ENCODE data around the gene ANKRD55.
A peak's percentile ranks its signal among the peaks of the same experiment; 100 is the strongest.

The ANKRD55 gene

GRCh38 chr5:56070851-56071465 lies 162.2 kb downstream of the ANKRD55 start:
- H3K36me3 ChIP-seq (ENCODE audit: control insufficient read depth in 1 of 2, insufficient read depth in 2 of 2, low read length in 2 of 2), result no peaks in the 10 kb centered on the region
- peaks cover 8 to 9% of the 10 kb centered on the region in 2 donors for H3K4me1 ChIP-seq (ENCODE audit: control insufficient read depth in 1 of 2, insufficient read depth in 2 of 2, low read length in 2 of 2)

GRCh38 chr5:56069652-56070226 lies 163.4 kb downstream of the ANKRD55 start:
- Histone ChIP-seq H3K4me3 (ENCODE audit: low read depth in 1 of 2, low read length in 2 of 2) (no peak overlapping the region), H3K27me3 (ENCODE audit: low read depth, low read length) (no peaks in the 10 kb centered on the region), H3K36me3 (ENCODE audit: control insufficient read depth in 1 of 2, insufficient read depth in 2 of 2, low read length in 2 of 2) (no peaks in the 10 kb centered on the region), H3K27ac (ENCODE audit: low read length) (no peak overlapping the region), H3K4me1 (ENCODE audit: control insufficient read depth in 1 of 2, insufficient read depth in 2 of 2, low read length in 2 of 2) (peaks cover 6 to 8% of the 10 kb centered on the region in 2 donors), H3K9me3 (ENCODE audit: control insufficient read depth in 1 of 2, low read length in 2 of 2) (no peaks in the 10 kb centered on the region)

More at GRCh38 chr5:56070851-56071465, 162.2 kb downstream of the ANKRD55 start:
- Histone ChIP-seq H3K27ac (ENCODE audit: low read length) (peak overlapping the region; percentile 68), H3K27me3 (ENCODE audit: low read depth, low read length) (no peaks in the 10 kb centered on the region), H3K4me3 (ENCODE audit: low read depth in 1 of 2, low read length in 2 of 2) (no peak overlapping the region), H3K9me3 (ENCODE audit: control insufficient read depth in 1 of 2, low read length in 2 of 2) (no peaks in the 10 kb centered on the region)

- Histone ChIP-seq H3K9me3 (ENCODE audit: control insufficient read depth in 1 of 2, low read length in 2 of 2) (no peaks in the 10 kb centered on the region), H3K4me3 (ENCODE audit: low read depth in 1 of 2, low read length in 2 of 2) (no peak overlapping the region), H3K27ac (ENCODE audit: low read length) (no peak overlapping the region), H3K27me3 (ENCODE audit: low read depth, low read length) (no peaks in the 10 kb centered on the region), H3K4me1 (ENCODE audit: control insufficient read depth in 1 of 2, insufficient read depth in 2 of 2, low read length in 2 of 2) (peaks cover 6 to 8% of the 10 kb centered on the region in 2 donors), H3K36me3 (ENCODE audit: control insufficient read depth in 1 of 2, insufficient read depth in 2 of 2, low read length in 2 of 2) (no peaks in the 10 kb centered on the region)
Measured at GRCh38 chr5:56066931-56067450, 166.1 kb downstream of the ANKRD55 start.

GRCh38 chr5:56064984-56065383 lies 168.1 kb downstream of the ANKRD55 start:
- Histone ChIP-seq H3K4me1 (ENCODE audit: control insufficient read depth in 1 of 2, insufficient read depth in 2 of 2, low read length in 2 of 2) (peaks cover 0 to 2% of the 10 kb centered on the region in 2 donors), H3K27me3 (ENCODE audit: low read depth, low read length) (no peaks in the 10 kb centered on the region), H3K4me3 (ENCODE audit: low read depth in 1 of 2, low read length in 2 of 2) (no peak overlapping the region), H3K9me3 (ENCODE audit: control insufficient read depth in 1 of 2, low read length in 2 of 2) (no peaks in the 10 kb centered on the region), H3K36me3 (ENCODE audit: control insufficient read depth in 1 of 2, insufficient read depth in 2 of 2, low read length in 2 of 2) (no peaks in the 10 kb centered on the region), H3K27ac (ENCODE audit: low read length) (no peak overlapping the region)

GRCh38 chr5:56060276-56061110 lies 172.6 kb downstream of the ANKRD55 start:
- H3K36me3 ChIP-seq (ENCODE audit: control insufficient read depth in 1 of 2, insufficient read depth in 2 of 2, low read length in 2 of 2), result no peaks in the 10 kb centered on the region
- H3K9me3 ChIP-seq (ENCODE audit: control insufficient read depth in 1 of 2, low read length in 2 of 2), result no peaks in the 10 kb centered on the region
- H3K27me3 ChIP-seq (ENCODE audit: low read depth, low read length), result no peaks in the 10 kb centered on the region
- peaks cover 4 to 7% of the 10 kb centered on the region in 2 donors for H3K4me1 ChIP-seq (ENCODE audit: control insufficient read depth in 1 of 2, insufficient read depth in 2 of 2, low read length in 2 of 2)
- H3K27ac ChIP-seq (ENCODE audit: low read length), result no peak overlapping the region
- H3K4me3 ChIP-seq (ENCODE audit: low read depth in 1 of 2, low read length in 2 of 2), result no peak overlapping the region

GRCh38 chr5:56059854-56060253 lies 173.3 kb downstream of the ANKRD55 start:
- H3K36me3 ChIP-seq (ENCODE audit: control insufficient read depth in 1 of 2, insufficient read depth in 2 of 2, low read length in 2 of 2), result no peaks in the 10 kb centered on the region
- H3K27me3 ChIP-seq (ENCODE audit: low read depth, low read length), result no peaks in the 10 kb centered on the region
- H3K27ac ChIP-seq (ENCODE audit: low read length), result no peak overlapping the region

GRCh38 chr5:56056875-56057274 lies 176.3 kb downstream of the ANKRD55 start:
- no peaks in the 10 kb centered on the region for H3K36me3 ChIP-seq (ENCODE audit: control insufficient read depth in 1 of 2, insufficient read depth in 2 of 2, low read length in 2 of 2)
- peaks cover 4 to 7% of the 10 kb centered on the region in 2 donors for H3K4me1 ChIP-seq (ENCODE audit: control insufficient read depth in 1 of 2, insufficient read depth in 2 of 2, low read length in 2 of 2)
- no peaks in the 10 kb centered on the region for H3K27me3 ChIP-seq (ENCODE audit: low read depth, low read length)
- H3K9me3 ChIP-seq (ENCODE audit: control insufficient read depth in 1 of 2, low read length in 2 of 2), result peaks cover 0 to 2% of the 10 kb centered on the region in 2 donors
- no peak overlapping the region for H3K27ac ChIP-seq (ENCODE audit: low read length)
- H3K4me3 ChIP-seq (ENCODE audit: low read depth in 1 of 2, low read length in 2 of 2), result no peak overlapping the region

More at GRCh38 chr5:56059854-56060253, 173.3 kb downstream of the ANKRD55 start:
- no peaks in the 10 kb centered on the region for H3K9me3 ChIP-seq (ENCODE audit: control insufficient read depth in 1 of 2, low read length in 2 of 2)
- H3K4me1 ChIP-seq (ENCODE audit: control insufficient read depth in 1 of 2, insufficient read depth in 2 of 2, low read length in 2 of 2), result peaks cover 4 to 7% of the 10 kb centered on the region in 2 donors
- no peak overlapping the region for H3K4me3 ChIP-seq (ENCODE audit: low read depth in 1 of 2, low read length in 2 of 2)

- Histone ChIP-seq H3K36me3 (ENCODE audit: control insufficient read depth in 1 of 2, insufficient read depth in 2 of 2, low read length in 2 of 2) (no peaks in the 10 kb centered on the region), H3K4me3 (ENCODE audit: low read depth in 1 of 2, low read length in 2 of 2) (no peak overlapping the region), H3K4me1 (ENCODE audit: control insufficient read depth in 1 of 2, insufficient read depth in 2 of 2, low read length in 2 of 2) (peaks cover 4 to 7% of the 10 kb centered on the region in 2 donors), H3K27me3 (ENCODE audit: low read depth, low read length) (no peaks in the 10 kb centered on the region), H3K27ac (ENCODE audit: low read length) (no peak overlapping the region), H3K9me3 (ENCODE audit: control insufficient read depth in 1 of 2, low read length in 2 of 2) (peaks cover 0 to 2% of the 10 kb centered on the region in 2 donors)
Measured at GRCh38 chr5:56055859-56056258, 177.3 kb downstream of the ANKRD55 start.

- peaks cover 0 to 2% of the 10 kb centered on the region in 2 donors for H3K9me3 ChIP-seq (ENCODE audit: control insufficient read depth in 1 of 2, low read length in 2 of 2)
- H3K36me3 ChIP-seq (ENCODE audit: control insufficient read depth in 1 of 2, insufficient read depth in 2 of 2, low read length in 2 of 2), result no peaks in the 10 kb centered on the region
- H3K4me3 ChIP-seq (ENCODE audit: low read depth in 1 of 2, low read length in 2 of 2), result no peak overlapping the region
- peaks cover 4 to 12% of the 10 kb centered on the region in 2 donors for H3K4me1 ChIP-seq (ENCODE audit: control insufficient read depth in 1 of 2, insufficient read depth in 2 of 2, low read length in 2 of 2)
- H3K27ac ChIP-seq (ENCODE audit: low read length), result no peak overlapping the region
- no peaks in the 10 kb centered on the region for H3K27me3 ChIP-seq (ENCODE audit: low read depth, low read length)
Measured at GRCh38 chr5:56055287-56055686, 177.8 kb downstream of the ANKRD55 start.

GRCh38 chr5:56054666-56055065 lies 178.5 kb downstream of the ANKRD55 start:
- Histone ChIP-seq H3K27ac (ENCODE audit: low read length) (no peak overlapping the region), H3K27me3 (ENCODE audit: low read depth, low read length) (no peaks in the 10 kb centered on the region), H3K36me3 (ENCODE audit: control insufficient read depth in 1 of 2, insufficient read depth in 2 of 2, low read length in 2 of 2) (no peaks in the 10 kb centered on the region), H3K4me3 (ENCODE audit: low read depth in 1 of 2, low read length in 2 of 2) (no peak overlapping the region), H3K4me1 (ENCODE audit: control insufficient read depth in 1 of 2, insufficient read depth in 2 of 2, low read length in 2 of 2) (peaks cover 4 to 18% of the 10 kb centered on the region in 2 donors), H3K9me3 (ENCODE audit: control insufficient read depth in 1 of 2, low read length in 2 of 2) (peaks cover 0 to 2% of the 10 kb centered on the region in 2 donors)

GRCh38 chr5:56053363-56053762 lies 179.8 kb downstream of the ANKRD55 start:
- H3K9me3 ChIP-seq (ENCODE audit: control insufficient read depth in 1 of 2, low read length in 2 of 2), result peaks cover 0 to 2% of the 10 kb centered on the region in 2 donors
- no peaks in the 10 kb centered on the region for H3K27me3 ChIP-seq (ENCODE audit: low read depth, low read length)
- H3K36me3 ChIP-seq (ENCODE audit: control insufficient read depth in 1 of 2, insufficient read depth in 2 of 2, low read length in 2 of 2), result no peaks in the 10 kb centered on the region
- H3K27ac ChIP-seq (ENCODE audit: low read length), result no peak overlapping the region
- no peak overlapping the region for H3K4me3 ChIP-seq (ENCODE audit: low read depth in 1 of 2, low read length in 2 of 2)
- H3K4me1 ChIP-seq (ENCODE audit: control insufficient read depth in 1 of 2, insufficient read depth in 2 of 2, low read length in 2 of 2), result peaks cover 2 to 15% of the 10 kb centered on the region in 2 donors

All from muscle layer of duodenum (tissue), 2 donors.